HEK293 (cell line): ENCODE data around the gene TMED1.

Source experiments
- CTCF ChIA-PET: fragments of 350-600 bp; formaldehyde crosslinking; extraction: SDS; loops from one replicate; lab custom pipeline; 2021; ENCODE audit warnings: antibody characterized with exemption; lab: Yijun Ruan, JAX
- POLR2A ChIA-PET: fragments of 300-600 bp; formaldehyde crosslinking; extraction: SDS; loops from one replicate; lab custom pipeline; 2020; ENCODE audit warnings: antibody characterized with exemption, inconsistent platforms; lab: Yijun Ruan, JAX
- H3K27ac ChIP-seq: fragments of 200-500 bp; sonication (Bioruptor generic); 2 replicates; pipeline ENCODE4 v1.5.1; 2014; ENCODE audit warnings: low read depth, low read length, control low read depth, inconsistent platforms; ENCODE audit errors: extremely low read depth
- H3K36me3 ChIP-seq, 2 experiments: fragments of 200-500 bp in 1 of 2; sonication (Bioruptor generic) in 1 of 2; 1 replicate in 1 of 2; 2 replicates in 1 of 2; pipeline ENCODE4 v1.5.1; 2014 to 2017; ENCODE audit warnings: inconsistent platforms in 2 of 2, low read length in 2 of 2; ENCODE audit not compliant: control insufficient read depth in 2 of 2, insufficient read depth in 1 of 2
- H3K4me1 ChIP-seq: fragments of 200-500 bp; sonication (Bioruptor generic); 2 replicates; pipeline ENCODE4 v1.5.1; 2014; ENCODE audit warnings: mild to moderate bottlenecking, low read length, inconsistent platforms; ENCODE audit not compliant: control insufficient read depth, insufficient read depth
- H3K4me3 ChIP-seq: 2 replicates; pipeline ENCODE4 v1.5.1; 2011; ENCODE audit warnings: low read depth, mild to moderate bottlenecking, control low read depth, low read length, moderate library complexity
- H3K9me3 ChIP-seq: fragments of 200-500 bp; sonication (Bioruptor generic); 2 replicates; pipeline ENCODE4 v1.5.1; 2014; ENCODE audit warnings: low read depth, low read length, inconsistent platforms; ENCODE audit not compliant: control insufficient read depth, insufficient read depth
- TRIM28 ChIP-seq: IDR thresholded peaks from 2 replicates; pipeline ENCODE4 v1.6.1; 2011; ENCODE audit warnings: low read length, control low read depth, borderline replicate concordance
- ZBTB10 ChIP-seq: fragments of 450-650 bp; formaldehyde crosslinking; IDR thresholded peaks from 2 replicates; pipeline ENCODE4 v1.5.1; 2016; ENCODE audit warnings: missing biosample characterization, missing genetic modification characterization
- ZBTB26 ChIP-seq: fragments of 450-650 bp; formaldehyde crosslinking; optimal IDR thresholded peaks from 2 replicates; pipeline ENCODE3; 2016; ENCODE audit warnings: missing biosample characterization, mild to moderate bottlenecking, missing genetic modification characterization
- ZNF555 ChIP-seq: fragments of 450-650 bp; formaldehyde crosslinking; conservative IDR thresholded peaks from 2 replicates; pipeline ENCODE4 v1.5.1; 2017; ENCODE audit warnings: missing biosample characterization, mild to moderate bottlenecking, missing genetic modification characterization, inconsistent platforms
- ZNF585B ChIP-seq: fragments of 450-650 bp; formaldehyde crosslinking; IDR thresholded peaks from 2 replicates; pipeline ENCODE4 v1.5.1; 2016; ENCODE audit warnings: missing biosample characterization, missing genetic modification characterization
- TF ChIP-seq, protein P1 (sequence below): fragments of 450-650 bp; formaldehyde crosslinking; IDR thresholded peaks from 2 replicates; pipeline ENCODE4 v1.5.1; 2016; ENCODE audit warnings: missing biosample characterization, missing genetic modification characterization, borderline replicate concordance
- TF ChIP-seq, protein P2 (sequence below): IDR thresholded peaks from 2 replicates; pipeline ENCODE4 v1.6.1; 2011; ENCODE audit warnings: mild to moderate bottlenecking, low read depth, low read length, borderline replicate concordance
- TF ChIP-seq, protein P3 (sequence below): fragments of 450-650 bp; formaldehyde crosslinking; conservative IDR thresholded peaks from 2 replicates; pipeline ENCODE4 v1.5.1; 2016; ENCODE audit warnings: low read depth, missing biosample characterization, missing genetic modification characterization
- TF ChIP-seq, protein P4 (sequence below): fragments of 450-650 bp; formaldehyde crosslinking; IDR thresholded peaks from 2 replicates; pipeline ENCODE4 v1.5.1; 2016; ENCODE audit warnings: missing biosample characterization, missing genetic modification characterization
- TF ChIP-seq, protein P5 (sequence below): fragments of 450-650 bp; formaldehyde crosslinking; IDR thresholded peaks from 2 replicates; pipeline ENCODE4 v1.5.1; 2017; ENCODE audit warnings: missing biosample characterization, missing genetic modification characterization
- TF ChIP-seq, protein P6 (sequence below): fragments of 450-650 bp; formaldehyde crosslinking; IDR thresholded peaks from 2 replicates; pipeline ENCODE4 v1.5.1; 2016; ENCODE audit warnings: missing biosample characterization, missing genetic modification characterization
- TF ChIP-seq, protein P7 (sequence below): fragments of 450-650 bp; formaldehyde crosslinking; IDR thresholded peaks from 2 replicates; pipeline ENCODE4 v1.5.1; 2016; ENCODE audit warnings: missing biosample characterization, missing genetic modification characterization

TMED1 gene

DNA sequence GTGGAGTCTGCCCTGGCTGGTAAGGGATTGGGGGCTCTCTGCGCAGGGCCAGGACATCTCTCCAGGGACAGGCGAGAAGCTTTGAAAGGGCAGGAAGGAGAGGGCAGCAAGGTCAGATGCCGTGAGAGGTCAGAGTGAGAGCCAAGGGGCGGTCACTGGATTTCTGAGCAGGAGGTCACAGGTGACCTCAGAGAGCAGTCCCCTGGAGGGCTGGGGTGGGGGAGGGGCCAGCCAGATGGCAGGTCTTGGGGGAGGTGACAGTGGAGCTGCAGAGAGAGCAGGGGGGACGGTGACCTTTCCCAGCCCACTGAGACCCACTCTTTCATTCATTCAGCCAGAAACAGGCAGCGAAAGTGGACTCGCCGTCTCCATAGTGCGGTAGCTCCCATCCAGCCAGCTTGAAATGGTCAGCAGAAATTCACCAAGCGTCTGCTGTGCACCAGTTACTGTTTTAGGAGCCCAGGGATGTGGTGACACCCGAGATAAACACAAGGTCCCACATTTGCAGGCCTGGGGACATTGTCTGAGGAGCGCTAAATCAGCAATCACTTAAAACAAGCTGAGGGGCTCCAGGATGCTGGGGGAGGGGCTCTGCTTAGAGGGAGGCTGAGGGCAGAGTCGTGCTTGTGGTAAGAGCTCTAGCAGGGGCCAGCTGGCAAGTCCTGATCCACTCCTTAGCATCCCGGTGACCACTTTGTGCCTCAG, 45.5 kb upstream of the TMED1 start (continued):
- no peak for TF ChIP-seq ZBTB10 (tag by site-specific recombination)
- TF ChIP-seq, protein P1, sequence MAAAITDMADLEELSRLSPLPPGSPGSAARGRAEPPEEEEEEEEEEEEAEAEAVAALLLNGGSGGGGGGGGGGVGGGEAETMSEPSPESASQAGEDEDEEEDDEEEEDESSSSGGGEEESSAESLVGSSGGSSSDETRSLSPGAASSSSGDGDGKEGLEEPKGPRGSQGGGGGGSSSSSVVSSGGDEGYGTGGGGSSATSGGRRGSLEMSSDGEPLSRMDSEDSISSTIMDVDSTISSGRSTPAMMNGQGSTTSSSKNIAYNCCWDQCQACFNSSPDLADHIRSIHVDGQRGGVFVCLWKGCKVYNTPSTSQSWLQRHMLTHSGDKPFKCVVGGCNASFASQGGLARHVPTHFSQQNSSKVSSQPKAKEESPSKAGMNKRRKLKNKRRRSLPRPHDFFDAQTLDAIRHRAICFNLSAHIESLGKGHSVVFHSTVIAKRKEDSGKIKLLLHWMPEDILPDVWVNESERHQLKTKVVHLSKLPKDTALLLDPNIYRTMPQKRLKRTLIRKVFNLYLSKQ (tag by site-specific recombination) = no peak
- TF ChIP-seq, protein P2, sequence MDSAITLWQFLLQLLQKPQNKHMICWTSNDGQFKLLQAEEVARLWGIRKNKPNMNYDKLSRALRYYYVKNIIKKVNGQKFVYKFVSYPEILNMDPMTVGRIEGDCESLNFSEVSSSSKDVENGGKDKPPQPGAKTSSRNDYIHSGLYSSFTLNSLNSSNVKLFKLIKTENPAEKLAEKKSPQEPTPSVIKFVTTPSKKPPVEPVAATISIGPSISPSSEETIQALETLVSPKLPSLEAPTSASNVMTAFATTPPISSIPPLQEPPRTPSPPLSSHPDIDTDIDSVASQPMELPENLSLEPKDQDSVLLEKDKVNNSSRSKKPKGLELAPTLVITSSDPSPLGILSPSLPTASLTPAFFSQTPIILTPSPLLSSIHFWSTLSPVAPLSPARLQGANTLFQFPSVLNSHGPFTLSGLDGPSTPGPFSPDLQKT = no peak

- Histone ChIP-seq H3K27ac (no peak overlapping the region), H3K4me1 (no peaks in the 10 kb centered on the region; the same call in 1 of the 2 replicates), H3K36me3 (peaks cover 13 to 20% of the 10 kb centered on the region in 2 experiments; a peak in 2 of 3 replicates), H3K9me3 (no peaks in the 10 kb centered on the region), H3K4me3 (no peak overlapping the region)
- CTCF ChIA-PET = interaction anchor here (1.5 kb wide), 1 partner anchor 14 kb away, joined by 10 read pairs; no protein-coding TSS in a partner anchor
- POLR2A ChIA-PET = no interaction called here
- TF ChIP-seq ZNF585B (tag by site-specific recombination) = no peak
- no peak for TF ChIP-seq TRIM28
- TF ChIP-seq, protein P3, sequence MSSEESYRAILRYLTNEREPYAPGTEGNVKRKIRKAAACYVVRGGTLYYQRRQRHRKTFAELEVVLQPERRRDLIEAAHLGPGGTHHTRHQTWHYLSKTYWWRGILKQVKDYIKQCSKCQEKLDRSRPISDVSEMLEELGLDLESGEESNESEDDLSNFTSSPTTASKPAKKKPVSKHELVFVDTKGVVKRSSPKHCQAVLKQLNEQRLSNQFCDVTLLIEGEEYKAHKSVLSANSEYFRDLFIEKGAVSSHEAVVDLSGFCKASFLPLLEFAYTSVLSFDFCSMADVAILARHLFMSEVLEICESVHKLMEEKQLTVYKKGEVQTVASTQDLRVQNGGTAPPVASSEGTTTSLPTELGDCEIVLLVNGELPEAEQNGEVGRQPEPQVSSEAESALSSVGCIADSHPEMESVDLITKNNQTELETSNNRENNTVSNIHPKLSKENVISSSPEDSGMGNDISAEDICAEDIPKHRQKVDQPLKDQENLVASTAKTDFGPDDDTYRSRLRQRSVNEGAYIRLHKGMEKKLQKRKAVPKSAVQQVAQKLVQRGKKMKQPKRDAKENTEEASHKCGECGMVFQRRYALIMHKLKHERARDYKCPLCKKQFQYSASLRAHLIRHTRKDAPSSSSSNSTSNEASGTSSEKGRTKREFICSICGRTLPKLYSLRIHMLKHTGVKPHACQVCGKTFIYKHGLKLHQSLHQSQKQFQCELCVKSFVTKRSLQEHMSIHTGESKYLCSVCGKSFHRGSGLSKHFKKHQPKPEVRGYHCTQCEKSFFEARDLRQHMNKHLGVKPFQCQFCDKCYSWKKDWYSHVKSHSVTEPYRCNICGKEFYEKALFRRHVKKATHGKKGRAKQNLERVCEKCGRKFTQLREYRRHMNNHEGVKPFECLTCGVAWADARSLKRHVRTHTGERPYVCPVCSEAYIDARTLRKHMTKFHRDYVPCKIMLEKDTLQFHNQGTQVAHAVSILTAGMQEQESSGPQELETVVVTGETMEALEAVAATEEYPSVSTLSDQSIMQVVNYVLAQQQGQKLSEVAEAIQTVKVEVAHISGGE = no peak
- TF ChIP-seq, protein P4, sequence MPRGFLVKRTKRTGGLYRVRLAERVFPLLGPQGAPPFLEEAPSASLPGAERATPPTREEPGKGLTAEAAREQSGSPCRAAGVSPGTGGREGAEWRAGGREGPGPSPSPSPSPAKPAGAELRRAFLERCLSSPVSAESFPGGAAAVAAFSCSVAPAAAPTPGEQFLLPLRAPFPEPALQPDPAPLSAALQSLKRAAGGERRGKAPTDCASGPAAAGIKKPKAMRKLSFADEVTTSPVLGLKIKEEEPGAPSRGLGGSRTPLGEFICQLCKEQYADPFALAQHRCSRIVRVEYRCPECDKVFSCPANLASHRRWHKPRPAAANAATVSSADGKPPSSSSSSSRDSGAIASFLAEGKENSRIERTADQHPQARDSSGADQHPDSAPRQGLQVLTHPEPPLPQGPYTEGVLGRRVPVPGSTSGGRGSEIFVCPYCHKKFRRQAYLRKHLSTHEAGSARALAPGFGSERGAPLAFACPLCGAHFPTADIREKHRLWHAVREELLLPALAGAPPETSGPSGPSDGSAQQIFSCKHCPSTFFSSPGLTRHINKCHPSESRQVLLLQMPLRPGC (tag by site-specific recombination) = no peak
- no peak for TF ChIP-seq ZBTB26 (tag by site-specific recombination)
- TF ChIP-seq, protein P5, sequence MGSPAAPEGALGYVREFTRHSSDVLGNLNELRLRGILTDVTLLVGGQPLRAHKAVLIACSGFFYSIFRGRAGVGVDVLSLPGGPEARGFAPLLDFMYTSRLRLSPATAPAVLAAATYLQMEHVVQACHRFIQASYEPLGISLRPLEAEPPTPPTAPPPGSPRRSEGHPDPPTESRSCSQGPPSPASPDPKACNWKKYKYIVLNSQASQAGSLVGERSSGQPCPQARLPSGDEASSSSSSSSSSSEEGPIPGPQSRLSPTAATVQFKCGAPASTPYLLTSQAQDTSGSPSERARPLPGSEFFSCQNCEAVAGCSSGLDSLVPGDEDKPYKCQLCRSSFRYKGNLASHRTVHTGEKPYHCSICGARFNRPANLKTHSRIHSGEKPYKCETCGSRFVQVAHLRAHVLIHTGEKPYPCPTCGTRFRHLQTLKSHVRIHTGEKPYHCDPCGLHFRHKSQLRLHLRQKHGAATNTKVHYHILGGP (tag by site-specific recombination) = no peak
- TF ChIP-seq, protein P6, sequence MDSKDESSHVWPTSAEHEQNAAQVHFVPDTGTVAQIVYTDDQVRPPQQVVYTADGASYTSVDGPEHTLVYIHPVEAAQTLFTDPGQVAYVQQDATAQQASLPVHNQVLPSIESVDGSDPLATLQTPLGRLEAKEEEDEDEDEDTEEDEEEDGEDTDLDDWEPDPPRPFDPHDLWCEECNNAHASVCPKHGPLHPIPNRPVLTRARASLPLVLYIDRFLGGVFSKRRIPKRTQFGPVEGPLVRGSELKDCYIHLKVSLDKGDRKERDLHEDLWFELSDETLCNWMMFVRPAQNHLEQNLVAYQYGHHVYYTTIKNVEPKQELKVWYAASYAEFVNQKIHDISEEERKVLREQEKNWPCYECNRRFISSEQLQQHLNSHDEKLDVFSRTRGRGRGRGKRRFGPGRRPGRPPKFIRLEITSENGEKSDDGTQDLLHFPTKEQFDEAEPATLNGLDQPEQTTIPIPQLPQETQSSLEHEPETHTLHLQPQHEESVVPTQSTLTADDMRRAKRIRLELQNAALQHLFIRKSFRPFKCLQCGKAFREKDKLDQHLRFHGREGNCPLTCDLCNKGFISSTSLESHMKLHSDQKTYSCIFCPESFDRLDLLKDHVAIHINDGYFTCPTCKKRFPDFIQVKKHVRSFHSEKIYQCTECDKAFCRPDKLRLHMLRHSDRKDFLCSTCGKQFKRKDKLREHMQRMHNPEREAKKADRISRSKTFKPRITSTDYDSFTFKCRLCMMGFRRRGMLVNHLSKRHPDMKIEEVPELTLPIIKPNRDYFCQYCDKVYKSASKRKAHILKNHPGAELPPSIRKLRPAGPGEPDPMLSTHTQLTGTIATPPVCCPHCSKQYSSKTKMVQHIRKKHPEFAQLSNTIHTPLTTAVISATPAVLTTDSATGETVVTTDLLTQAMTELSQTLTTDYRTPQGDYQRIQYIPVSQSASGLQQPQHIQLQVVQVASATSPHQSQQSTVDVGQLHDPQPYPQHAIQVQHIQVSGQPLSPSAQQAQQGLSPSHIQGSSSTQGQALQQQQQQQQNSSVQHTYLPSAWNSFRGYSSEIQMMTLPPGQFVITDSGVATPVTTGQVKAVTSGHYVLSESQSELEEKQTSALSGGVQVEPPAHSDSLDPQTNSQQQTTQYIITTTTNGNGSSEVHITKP = no peak
- no peak for TF ChIP-seq ZNF555
- TF ChIP-seq, protein P7, sequence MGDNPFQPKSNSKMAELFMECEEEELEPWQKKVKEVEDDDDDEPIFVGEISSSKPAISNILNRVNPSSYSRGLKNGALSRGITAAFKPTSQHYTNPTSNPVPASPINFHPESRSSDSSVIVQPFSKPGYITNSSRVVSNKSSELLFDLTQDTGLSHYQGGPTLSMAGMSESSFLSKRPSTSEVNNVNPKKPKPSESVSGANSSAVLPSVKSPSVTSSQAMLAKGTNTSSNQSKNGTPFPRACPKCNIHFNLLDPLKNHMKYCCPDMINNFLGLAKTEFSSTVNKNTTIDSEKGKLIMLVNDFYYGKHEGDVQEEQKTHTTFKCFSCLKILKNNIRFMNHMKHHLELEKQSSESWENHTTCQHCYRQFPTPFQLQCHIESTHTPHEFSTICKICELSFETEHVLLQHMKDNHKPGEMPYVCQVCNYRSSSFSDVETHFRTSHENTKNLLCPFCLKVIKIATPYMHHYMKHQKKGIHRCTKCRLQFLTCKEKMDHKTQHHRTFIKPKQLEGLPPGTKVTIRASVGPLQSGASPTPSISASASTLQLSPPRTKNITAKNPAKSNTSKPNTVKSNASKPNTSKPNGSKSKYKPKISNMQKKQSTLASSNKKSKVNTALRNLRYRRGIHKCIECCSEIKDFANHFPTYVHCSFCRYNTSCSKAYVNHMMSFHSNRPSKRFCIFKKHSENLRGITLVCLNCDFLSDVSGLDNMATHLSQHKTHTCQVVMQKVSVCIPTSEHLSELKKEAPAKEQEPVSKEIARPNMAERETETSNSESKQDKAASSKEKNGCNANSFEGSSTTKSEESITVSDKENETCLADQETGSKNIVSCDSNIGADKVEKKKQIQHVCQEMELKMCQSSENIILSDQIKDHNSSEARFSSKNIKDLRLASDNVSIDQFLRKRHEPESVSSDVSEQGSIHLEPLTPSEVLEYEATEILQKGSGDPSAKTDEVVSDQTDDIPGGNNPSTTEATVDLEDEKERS (tag by site-specific recombination) = no peak
These were observed 42.2 kb upstream of the TMED1 start for GRCh38 chr19:10878253-10878652.
